ENCODE data around the gene RASA3.
A peak's percentile ranks its signal among the peaks of the same experiment; 100 is the strongest.

RASA3 gene

DNA sequence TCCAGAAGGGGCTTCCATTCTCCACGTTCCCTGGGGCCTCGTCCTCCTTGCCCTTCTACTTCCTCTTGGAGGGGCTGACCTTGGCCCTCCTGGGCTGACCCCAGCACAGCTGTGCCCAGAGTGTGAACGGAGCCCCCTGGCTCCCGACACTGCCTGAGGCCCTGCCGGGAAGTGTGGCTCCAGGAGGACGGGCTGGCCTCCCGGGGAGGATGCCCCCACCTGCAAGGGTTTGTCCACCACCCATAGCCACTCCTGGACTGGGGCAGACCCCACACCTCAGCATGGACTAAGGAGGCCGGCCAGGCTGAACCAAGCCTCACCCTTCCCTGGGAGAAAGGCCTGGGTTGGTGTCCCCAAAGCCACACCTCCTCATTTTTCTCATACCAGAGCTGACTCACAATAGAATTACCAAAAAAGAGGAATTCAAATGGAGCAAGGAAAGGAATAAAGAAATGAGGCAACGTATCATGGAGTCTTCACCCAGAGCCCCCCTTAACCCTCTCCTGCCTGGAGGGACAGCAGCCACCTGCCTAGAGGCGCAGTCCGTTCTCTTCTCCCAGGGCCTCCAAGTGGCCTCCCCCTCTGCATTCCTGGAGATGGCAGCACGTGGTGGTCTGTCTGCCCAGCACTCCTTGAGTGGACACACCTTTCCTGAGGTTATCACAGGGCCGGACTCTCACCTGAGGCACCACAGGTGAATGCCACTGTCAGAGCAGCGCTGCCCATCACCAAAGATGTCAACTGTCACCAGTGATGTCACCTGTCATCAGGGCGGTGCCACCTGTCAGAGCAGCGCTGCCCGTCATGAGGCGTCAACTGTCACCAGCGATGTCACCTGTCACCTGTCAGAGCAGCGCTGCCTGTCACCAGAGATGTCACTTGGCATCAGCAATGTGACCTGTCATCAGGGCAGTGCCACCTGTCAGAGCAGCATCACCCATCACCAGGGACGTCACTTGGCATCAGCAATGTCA, 155.4 kb downstream of the RASA3 start:
- DNase-seq (ENCODE audit: insufficient read length, low spot score) (peak; percentile 59), FAIRE-seq (no peak)

DNA sequence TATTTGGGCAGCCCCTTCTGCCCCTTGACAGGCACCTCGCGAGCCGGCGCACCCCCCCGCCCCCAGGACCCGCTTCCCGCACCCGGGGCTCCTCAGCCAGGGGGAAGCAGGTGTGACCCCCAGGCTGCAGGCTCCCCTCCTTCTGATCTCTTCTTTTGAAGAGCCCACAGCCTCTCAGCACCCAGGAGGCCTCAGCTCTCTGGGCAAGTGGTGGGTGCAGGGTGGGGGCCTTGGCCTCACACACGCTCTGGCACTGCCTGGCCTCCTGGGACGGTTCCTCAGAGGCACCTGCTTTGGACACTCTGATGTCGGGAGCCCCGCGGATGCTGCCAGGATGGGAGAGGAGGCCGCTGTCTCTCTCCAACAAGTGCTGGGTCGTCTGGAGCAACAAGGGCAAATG, 157.0 kb downstream of the RASA3 start:
- DNase-seq (ENCODE audit: insufficient read length, low spot score) (no peak), FAIRE-seq (no peak)

- DNase-seq (ENCODE audit: insufficient read length, low spot score) (no peak), FAIRE-seq (no peak)
These were observed 157.8 kb downstream of the RASA3 start for GRCh38 chr13:113974304-113975281.

GRCh38 chr13:113973218-113974164, 158.9 kb downstream of the RASA3 start, which contains the start of gene C13orf46:
C13orf46 (minus strand) TSS chr13:113974076; CDS start chr13:113973997, 79 bp downstream.
- FAIRE-seq = no peak
- DNase-seq (ENCODE audit: insufficient read length, low spot score) = no peak

DNA sequence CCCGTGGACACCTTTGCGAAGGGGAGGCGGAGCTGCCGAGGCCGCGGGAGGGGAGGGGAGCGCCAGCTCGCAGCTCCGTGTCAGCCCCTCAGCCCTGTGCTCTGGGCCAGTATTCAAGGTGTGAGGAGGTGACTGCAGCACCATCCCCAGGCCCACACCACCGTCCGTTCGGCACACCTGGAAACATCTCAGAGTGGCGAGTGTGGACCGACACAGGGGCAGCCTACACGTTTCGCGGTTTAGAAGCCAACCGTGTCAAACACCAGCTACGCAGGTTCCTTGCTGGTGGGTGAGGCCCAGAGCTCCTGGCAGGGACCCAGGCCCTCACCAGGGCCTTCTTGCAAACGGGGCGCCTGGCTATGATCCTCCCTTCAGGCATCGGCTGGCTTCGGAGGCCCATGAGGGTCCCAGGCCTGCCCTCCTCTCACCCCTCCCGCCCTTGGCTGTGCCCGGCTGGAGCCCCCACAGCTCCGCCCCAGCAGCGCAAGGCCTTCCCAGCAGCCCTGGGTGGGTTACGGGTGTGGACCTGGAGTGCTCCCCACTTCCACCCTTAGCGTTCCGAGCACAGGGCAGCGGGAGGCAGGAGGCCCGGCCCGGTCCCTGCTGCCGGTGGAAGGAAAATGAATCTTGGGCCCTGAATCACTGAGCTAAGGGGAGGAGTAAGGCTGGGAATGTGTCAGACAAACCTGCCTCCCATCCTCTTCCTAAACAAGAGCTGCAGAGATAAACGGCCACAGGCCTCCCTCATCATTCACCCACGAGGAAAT, 159.8 kb downstream of the RASA3 start:
- DNase-seq (ENCODE audit: insufficient read length, low spot score) (no peak), FAIRE-seq (no peak)

- FAIRE-seq (no peak), DNase-seq (ENCODE audit: insufficient read length, low spot score) (no peak)
These were observed 160.8 kb downstream of the RASA3 start for GRCh38 chr13:113971471-113972231.

- FAIRE-seq = no peak
- DNase-seq (ENCODE audit: insufficient read length, low spot score) = no peak
These were observed 161.5 kb downstream of the RASA3 start for GRCh38 chr13:113970810-113971470.

DNA sequence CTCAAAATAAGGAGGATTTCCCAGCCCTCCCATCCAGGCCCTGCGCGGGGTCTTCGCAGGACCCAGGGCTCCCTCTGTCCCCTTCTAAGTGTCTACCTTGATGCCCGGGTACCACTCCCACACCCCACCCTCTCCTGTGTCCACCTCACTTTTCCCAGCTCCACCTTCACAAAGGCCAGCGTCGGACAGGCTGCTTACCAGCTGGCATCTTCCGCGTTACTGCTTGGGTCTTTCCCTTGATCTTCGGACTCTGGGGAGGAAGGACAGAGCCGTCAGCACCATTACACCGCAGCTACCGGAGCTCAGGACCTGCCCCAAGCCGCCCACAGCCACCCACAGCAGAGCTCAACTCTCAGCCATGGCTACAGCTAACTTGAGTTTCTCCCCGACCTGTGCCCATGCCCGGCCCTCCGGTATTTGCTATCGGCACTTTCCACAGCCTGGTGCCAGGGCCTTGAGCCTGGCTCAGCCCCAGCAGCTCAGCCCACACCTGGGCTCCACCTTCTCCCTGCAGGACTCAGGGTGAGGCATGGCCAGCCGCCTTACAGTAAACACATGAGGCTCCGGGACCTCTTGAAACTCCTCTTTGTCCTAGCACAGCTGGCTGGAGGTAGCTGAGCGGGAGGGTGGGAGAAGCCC, 162.3 kb downstream of the RASA3 start:
- no peak for DNase-seq (ENCODE audit: insufficient read length, low spot score)
- no peak for FAIRE-seq

- no peak for FAIRE-seq
These were observed 163.0 kb downstream of the RASA3 start for GRCh38 chr13:113969311-113969972.

GRCh38 chr13:113968463-113969310, 163.7 kb downstream of the RASA3 start:
- no peak for FAIRE-seq
- no peak for DNase-seq (ENCODE audit: insufficient read length, low spot score)

More at GRCh38 chr13:113969311-113969972, 163.0 kb downstream of the RASA3 start:
- no peak for DNase-seq (ENCODE audit: insufficient read length, low spot score)

DNA sequence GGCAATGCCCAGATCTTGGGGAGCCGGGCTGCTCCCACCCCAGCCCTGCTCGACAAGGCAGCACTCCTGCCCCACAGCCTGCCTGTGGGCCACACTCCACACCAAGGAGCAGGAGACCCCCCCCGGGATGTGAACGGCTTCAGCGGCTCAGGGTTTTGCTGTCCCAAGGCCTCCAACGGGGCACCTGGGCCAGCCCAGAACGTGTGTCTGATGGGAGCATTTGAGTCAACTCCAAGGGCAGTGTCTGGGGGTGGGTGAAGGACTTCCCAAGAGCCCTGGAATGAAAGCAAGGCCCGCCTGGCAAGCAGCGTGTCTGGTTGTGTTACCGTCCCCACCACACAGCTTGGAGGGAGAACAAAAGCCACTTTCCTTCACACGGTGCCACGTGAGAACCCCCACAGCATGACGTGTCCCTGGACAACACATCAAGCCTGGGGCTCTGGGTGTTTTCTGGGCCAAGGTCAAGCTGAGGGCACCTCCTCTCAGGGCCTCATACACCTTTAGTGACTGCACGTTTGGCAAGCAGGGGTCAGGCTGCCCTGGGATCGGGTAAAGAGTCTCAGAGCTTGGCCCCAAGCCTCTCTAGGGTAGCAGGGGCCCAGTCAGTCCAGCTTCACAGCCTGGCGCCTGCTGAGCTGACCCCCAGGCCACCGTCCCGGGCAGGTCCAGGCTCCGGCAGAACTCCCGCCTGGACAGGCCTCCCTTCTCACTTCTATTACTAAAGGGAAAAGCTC, 164.5 kb downstream of the RASA3 start:
- no peak for FAIRE-seq
- DNase-seq (ENCODE audit: insufficient read length, low spot score) = no peak

- no peak for DNase-seq (ENCODE audit: insufficient read length, low spot score)
These were observed 165.2 kb downstream of the RASA3 start for GRCh38 chr13:113967206-113967720.

GRCh38 chr13:113965968-113966884, 166.2 kb downstream of the RASA3 start:
- DNase-seq (ENCODE audit: insufficient read length, low spot score) (no peak), FAIRE-seq (no peak)

More at GRCh38 chr13:113967206-113967720, 165.2 kb downstream of the RASA3 start:
- no peak for FAIRE-seq

GRCh38 chr13:113965383-113965874, 167.0 kb downstream of the RASA3 start:
- FAIRE-seq = no peak
- no peak for DNase-seq (ENCODE audit: insufficient read length, low spot score)

Measured in HTR-8/SVneo (cell line).